ENCODE results near the gene ATAD3A.

- TF ChIP-seq POLR2AphosphoS5 (IDR thresholded peaks at IDR 0.05; ENCODE audit: low read depth) (no peak), CTCF (IDR thresholded peaks at IDR 0.05; ENCODE audit: insufficient read depth, low read length) (no peak), REST (IDR thresholded peaks at IDR 0.05; ENCODE audit: insufficient replicate concordance, low read depth) (no peak), GABPA (IDR thresholded peaks at IDR 0.05; ENCODE audit: low read depth) (no peak)
These were observed 50.7 kb downstream of the ATAD3A start for GRCh38 chr1:1562556-1563195.
